ENCODE measurements around the gene BRI3. TPM values are rescaled to one million over a fixed set of nuclear protein-coding genes. Genes with fewer than 3 reads are reported as not detected.

BRI3 gene
- polyA plus RNA-seq, 3 donors, result 88.9 to 102 (median 102) TPM

- DNase-seq, result no peak
These were observed 57.6 kb downstream of the BRI3 start for GRCh38 chr7:98339043-98339442.

GRCh38 chr7:98341106-98341505 lies 59.6 kb downstream of the BRI3 start:
- no peak for DNase-seq

Other genes with a start within 250 kb of the BRI3 start
- 10 to 100 TPM; 12.7 to 16.2 (median 15.1) TPM for gene LMTK2, start 174.8 kb upstream of the BRI3 start, polyA plus RNA-seq (ENCODE audit: insufficient read length in 3 of 3)
- gene BHLHA15, start 70.2 kb upstream of the BRI3 start, polyA plus RNA-seq (ENCODE audit: insufficient read length in 3 of 3), result under 1 TPM in 2 of 3 donors, not detected in 1; 0.16 to 0.44 TPM
- 10 to 100 TPM; 15.9 to 28.5 (median 23.1) TPM for gene TECPR1, start 29.5 kb upstream of the BRI3 start, polyA plus RNA-seq (ENCODE audit: insufficient read length in 3 of 3)
- 10 to 100 TPM; 12.1 to 17.6 (median 16.2) TPM for gene BAIAP2L1, start 119.4 kb downstream of the BRI3 start, polyA plus RNA-seq (ENCODE audit: insufficient read length in 3 of 3)